DMS 273 treated with DMSO at 0.1 percent for 48 hours (cell line): ENCODE results near the gene CAVIN2.

Experiments used
- DNase-seq: peaks from one replicate; lab custom pipeline; 2025; lab: John Stamatoyannopoulos, UW

CAVIN2 gene

GRCh38 chr2:191846515-191847476 is at the start of gene CAVIN2:
TSS of gene CAVIN2 (minus strand) at chr2:191847088. CDS start at chr2:191846925, 163 bp downstream.
- DNase-seq = no peak

- DNase-seq = no peak
Measured at GRCh38 chr2:191895743-191896142, 48.9 kb upstream of the CAVIN2 start.

- DNase-seq = no peak
Measured at GRCh38 chr2:191895195-191895594, 48.3 kb upstream of the CAVIN2 start.

GRCh38 chr2:191894681-191895147 is 47.8 kb upstream of the CAVIN2 start:
- no peak for DNase-seq

- no peak for DNase-seq
Measured at GRCh38 chr2:191892391-191892790, 45.5 kb upstream of the CAVIN2 start.

GRCh38 chr2:191891656-191892055 is 44.8 kb upstream of the CAVIN2 start:
- DNase-seq = no peak

GRCh38 chr2:191889931-191890330 is 43.0 kb upstream of the CAVIN2 start:
- DNase-seq = no peak

GRCh38 chr2:191888400-191889166 is 41.7 kb upstream of the CAVIN2 start:
- no peak for DNase-seq

- no peak for DNase-seq
Measured at GRCh38 chr2:191885650-191886049, 38.8 kb upstream of the CAVIN2 start.

GRCh38 chr2:191885098-191885497 is 38.2 kb upstream of the CAVIN2 start:
- DNase-seq = peak; percentile 71

- DNase-seq = no peak
Measured at GRCh38 chr2:191881982-191882816, 35.3 kb upstream of the CAVIN2 start.

GRCh38 chr2:191878548-191879279 is 31.8 kb upstream of the CAVIN2 start:
- DNase-seq = no peak

GRCh38 chr2:191877875-191878274 is 31.0 kb upstream of the CAVIN2 start:
- no peak for DNase-seq

- DNase-seq = no peak
Measured at GRCh38 chr2:191875859-191876258, 29.0 kb upstream of the CAVIN2 start.

- no peak for DNase-seq
Measured at GRCh38 chr2:191870744-191871143, 23.9 kb upstream of the CAVIN2 start.

GRCh38 chr2:191869781-191870180 is 22.9 kb upstream of the CAVIN2 start:
- no peak for DNase-seq

GRCh38 chr2:191869178-191869577 is 22.3 kb upstream of the CAVIN2 start:
- DNase-seq = no peak

GRCh38 chr2:191867507-191867847 is 20.6 kb upstream of the CAVIN2 start:
- DNase-seq = no peak

GRCh38 chr2:191866675-191867506 is 20.0 kb upstream of the CAVIN2 start:
- no peak for DNase-seq

GRCh38 chr2:191866195-191866594 is 19.3 kb upstream of the CAVIN2 start:
- DNase-seq = no peak
